Stimulated activated effector memory CD8-positive, alpha-beta T cell treated with anti-CD3 and anti-CD28 coated beads, Interleukin-12 subunit alpha, Interleukin-12 subunit beta, amount 100 ng/mL, for 72 hours (primary cell): Measurements from ENCODE around the gene BTNL3.
A peak's percentile ranks its signal among the peaks of the same experiment; 100 is the strongest.

Source experiments
- ATAC-seq: fragments of 150-1000 bp; cut with Tn5 transposase; 2 replicates; pipeline ENCODE4 v1.10.0; 2021
- DNase-seq, 2 donors: peaks; one replicate each; pipeline ENCODE4 v3.0.0; 2021 to 2022; ENCODE audit warnings: low spot score in 2 of 2
- H3K27ac Mint-ChIP-seq: one replicate; pipeline ENCODE4 v1.8.0; 2022; ENCODE audit warnings: mild to moderate bottlenecking, mixed read lengths
- H3K36me3 Mint-ChIP-seq: one replicate; pipeline ENCODE4 v1.8.0; 2022; ENCODE audit warnings: mild to moderate bottlenecking, mixed read lengths
- H3K4me1 Mint-ChIP-seq: one replicate; pipeline ENCODE4 v1.8.0; 2022; ENCODE audit warnings: mixed read lengths
- H3K4me3 Mint-ChIP-seq: one replicate; pipeline ENCODE4 v1.8.0; 2022; ENCODE audit warnings: mild to moderate bottlenecking, mixed read lengths
- H3K9me3 Mint-ChIP-seq: one replicate; pipeline ENCODE4 v1.8.0; 2022; ENCODE audit warnings: mixed read lengths

BTNL3 gene, protein sequence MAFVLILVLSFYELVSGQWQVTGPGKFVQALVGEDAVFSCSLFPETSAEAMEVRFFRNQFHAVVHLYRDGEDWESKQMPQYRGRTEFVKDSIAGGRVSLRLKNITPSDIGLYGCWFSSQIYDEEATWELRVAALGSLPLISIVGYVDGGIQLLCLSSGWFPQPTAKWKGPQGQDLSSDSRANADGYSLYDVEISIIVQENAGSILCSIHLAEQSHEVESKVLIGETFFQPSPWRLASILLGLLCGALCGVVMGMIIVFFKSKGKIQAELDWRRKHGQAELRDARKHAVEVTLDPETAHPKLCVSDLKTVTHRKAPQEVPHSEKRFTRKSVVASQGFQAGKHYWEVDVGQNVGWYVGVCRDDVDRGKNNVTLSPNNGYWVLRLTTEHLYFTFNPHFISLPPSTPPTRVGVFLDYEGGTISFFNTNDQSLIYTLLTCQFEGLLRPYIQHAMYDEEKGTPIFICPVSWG

DNA sequence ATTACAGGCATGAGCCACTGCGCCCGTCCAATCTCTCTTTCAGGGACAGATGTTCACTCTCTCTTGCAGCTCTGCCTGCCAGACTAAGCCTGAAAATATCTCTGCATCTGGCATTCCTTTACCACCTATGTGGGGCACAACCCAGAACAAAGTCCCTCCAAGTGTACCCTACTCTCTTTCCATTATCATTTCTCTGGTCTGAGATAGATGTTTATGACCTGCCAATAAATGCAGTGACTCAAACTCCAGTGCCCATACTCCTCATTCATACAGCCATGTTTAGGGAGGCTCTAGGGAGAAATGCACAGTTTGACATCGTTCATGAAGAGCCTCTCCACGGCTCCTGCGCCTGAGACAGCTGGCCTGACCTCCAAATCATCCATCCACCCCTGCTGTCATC, at the start of gene BTNL3:
TSS of gene BTNL3 (plus strand) at position 255 of the 400 bp plus-strand sequence. CDS start 183 bp downstream, outside the sequence.
- H3K4me1 Mint-ChIP-seq: no peaks in the 10 kb centered on the region
- ATAC-seq (no peak), DNase-seq (no peak)
- no peak within 1 kb of the TSS for H3K27ac Mint-ChIP-seq
- no peak within 1 kb of the TSS for H3K4me3 Mint-ChIP-seq
- no peaks in the 10 kb centered on the region for H3K9me3 Mint-ChIP-seq
- no peaks in the 10 kb centered on the region for H3K36me3 Mint-ChIP-seq

DNA sequence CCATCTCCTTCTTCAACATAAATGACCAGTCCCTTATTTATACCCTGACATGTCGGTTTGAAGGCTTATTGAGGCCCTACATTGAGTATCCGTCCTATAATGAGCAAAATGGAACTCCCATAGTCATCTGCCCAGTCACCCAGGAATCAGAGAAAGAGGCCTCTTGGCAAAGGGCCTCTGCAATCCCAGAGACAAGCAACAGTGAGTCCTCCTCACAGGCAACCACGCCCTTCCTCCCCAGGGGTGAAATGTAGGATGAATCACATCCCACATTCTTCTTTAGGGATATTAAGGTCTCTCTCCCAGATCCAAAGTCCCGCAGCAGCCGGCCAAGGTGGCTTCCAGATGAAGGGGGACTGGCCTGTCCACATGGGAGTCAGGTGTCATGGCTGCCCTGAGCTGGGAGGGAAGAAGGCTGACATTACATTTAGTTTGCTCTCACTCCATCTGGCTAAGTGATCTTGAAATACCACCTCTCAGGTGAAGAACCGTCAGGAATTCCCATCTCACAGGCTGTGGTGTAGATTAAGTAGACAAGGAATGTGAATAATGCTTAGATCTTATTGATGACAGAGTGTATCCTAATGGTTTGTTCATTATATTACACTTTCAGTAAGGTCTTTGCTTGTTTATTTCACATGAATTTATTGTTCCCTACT, 38.2 kb upstream of the BTNL3 start:
- H3K4me3 Mint-ChIP-seq: no peak overlapping the region
- no peaks in the 10 kb centered on the region for H3K36me3 Mint-ChIP-seq
- DNase-seq (no peak), ATAC-seq (no peak)
- H3K27ac Mint-ChIP-seq: no peak overlapping the region
- H3K4me1 Mint-ChIP-seq: no peaks in the 10 kb centered on the region
- H3K9me3 Mint-ChIP-seq: no peaks in the 10 kb centered on the region

DNA sequence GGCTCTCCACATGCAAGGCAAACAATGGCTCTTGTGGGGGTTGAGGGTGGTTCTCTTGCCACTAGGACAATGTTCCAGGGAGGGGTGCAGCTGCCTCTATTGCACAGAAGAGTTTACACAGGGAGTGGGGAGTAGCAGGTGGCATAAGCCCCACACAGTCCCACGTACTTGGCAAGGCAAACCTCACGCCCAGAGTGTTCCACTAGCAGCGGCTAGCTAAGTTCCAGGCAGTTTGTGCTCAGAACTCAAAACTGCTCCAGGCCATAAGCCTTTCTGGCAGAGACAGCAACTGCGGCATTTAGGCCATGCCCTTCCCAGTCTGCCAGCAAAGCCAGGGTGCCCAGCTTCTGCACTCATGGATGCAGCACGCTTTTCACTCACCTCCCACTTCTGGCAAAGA, 29.0 kb upstream of the BTNL3 start:
- Mint-ChIP-seq H3K4me3 (no peak overlapping the region), H3K27ac (no peak overlapping the region), H3K36me3 (no peaks in the 10 kb centered on the region)

DNA sequence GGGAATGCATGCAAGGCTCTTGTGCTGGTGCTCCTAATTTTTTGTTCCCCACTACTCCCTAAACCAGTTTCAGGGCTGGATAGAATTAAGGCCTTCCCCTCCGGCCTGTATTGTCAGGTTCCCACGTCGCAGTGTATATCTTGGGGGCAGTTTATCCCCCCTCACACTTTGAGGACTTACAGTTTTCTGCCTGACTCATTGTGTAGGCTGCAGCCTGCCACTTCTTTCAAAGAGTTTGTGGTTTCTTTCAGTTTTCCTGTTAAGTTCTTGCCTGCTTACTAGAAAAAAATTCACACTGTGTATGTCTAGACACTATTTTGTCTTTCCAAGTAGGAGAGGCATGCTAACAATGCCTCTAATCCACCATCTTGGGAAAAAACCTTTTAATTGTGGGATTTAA, 28.4 kb upstream of the BTNL3 start:
- Mint-ChIP-seq H3K4me3 (no peak overlapping the region), H3K27ac (no peak overlapping the region), H3K36me3 (no peaks in the 10 kb centered on the region), H3K4me1 (peaks cover 6% of the 10 kb centered on the region), H3K9me3 (peaks cover 3% of the 10 kb centered on the region)
- DNase-seq (no peak), ATAC-seq (no peak)

More for the DNA sequence above, 29.0 kb upstream of the BTNL3 start:
- H3K9me3 Mint-ChIP-seq: peaks cover 3% of the 10 kb centered on the region
- ATAC-seq (no peak), DNase-seq (no peak)
- peaks cover 6% of the 10 kb centered on the region for H3K4me1 Mint-ChIP-seq

DNA sequence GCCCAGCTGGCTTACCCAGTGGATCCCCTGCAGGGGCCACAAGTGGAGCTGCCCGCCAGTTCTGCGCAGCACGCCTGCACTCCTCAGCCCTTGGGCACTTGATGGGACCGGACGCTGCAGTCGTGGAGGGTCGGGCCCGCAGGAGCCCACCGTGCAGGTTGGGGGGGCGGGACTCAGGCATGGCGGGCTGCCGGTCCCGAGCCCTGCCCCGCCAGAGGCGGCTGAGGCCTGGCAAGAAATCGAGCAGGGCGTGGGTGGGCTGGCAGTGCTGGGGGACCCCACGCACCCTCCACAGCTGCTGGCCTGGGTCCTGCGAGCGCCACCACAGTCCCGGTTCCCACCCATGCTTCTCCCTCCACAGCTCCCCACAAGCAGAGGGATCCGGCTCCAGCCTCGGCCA, 19.2 kb upstream of the BTNL3 start:
- no peak overlapping the region for H3K4me3 Mint-ChIP-seq
- H3K9me3 Mint-ChIP-seq: no peaks in the 10 kb centered on the region
- ATAC-seq: no peak
- no peaks in the 10 kb centered on the region for H3K36me3 Mint-ChIP-seq
- no peaks in the 10 kb centered on the region for H3K4me1 Mint-ChIP-seq
- H3K27ac Mint-ChIP-seq: no peak overlapping the region
- no peak for DNase-seq

DNA sequence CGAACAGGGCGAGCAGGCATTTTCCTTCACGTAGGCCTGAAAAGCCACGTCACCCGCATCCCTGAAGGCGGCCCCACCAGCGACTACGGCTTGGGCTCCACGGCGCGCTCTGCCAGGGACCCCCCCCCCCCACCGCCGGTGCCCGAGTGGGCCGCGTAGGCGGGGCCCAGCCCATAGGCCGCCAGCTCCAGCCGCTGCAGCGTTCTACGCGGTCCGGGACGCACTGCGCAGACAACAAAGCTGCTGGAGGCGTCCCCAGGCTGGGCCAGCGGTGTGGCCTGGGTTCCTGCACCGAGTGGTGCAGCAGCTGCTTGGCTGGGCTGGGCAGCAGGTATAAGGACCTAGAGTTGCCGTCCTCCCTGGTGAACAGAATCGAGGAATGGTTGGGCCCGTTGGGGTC, 18.3 kb upstream of the BTNL3 start:
- H3K4me1 Mint-ChIP-seq: no peaks in the 10 kb centered on the region

DNA sequence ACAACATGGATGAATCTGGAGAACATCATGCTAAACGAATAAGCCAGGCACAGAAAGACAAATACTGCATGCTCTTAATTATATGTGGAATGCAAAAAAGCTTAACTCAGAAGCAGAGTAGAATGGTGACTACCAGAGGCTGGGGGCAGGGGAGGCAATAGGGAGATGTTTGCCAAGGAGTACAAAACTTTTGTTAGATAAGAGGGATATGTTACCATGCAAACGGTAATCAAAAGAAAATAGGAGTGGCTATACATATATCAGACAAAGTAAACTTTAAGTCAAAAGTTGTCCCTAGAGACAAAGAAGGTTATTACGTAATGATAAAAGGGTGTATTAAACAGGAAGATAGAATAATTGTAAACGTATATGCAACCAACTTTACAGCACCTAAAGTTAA, 17.8 kb upstream of the BTNL3 start:
- Mint-ChIP-seq H3K4me3 (no peak overlapping the region), H3K4me1 (no peaks in the 10 kb centered on the region), H3K27ac (no peak overlapping the region), H3K36me3 (no peaks in the 10 kb centered on the region), H3K9me3 (no peaks in the 10 kb centered on the region)
- ATAC-seq: no peak
- no peak for DNase-seq

More for the DNA sequence above, 18.3 kb upstream of the BTNL3 start:
- Mint-ChIP-seq H3K36me3 (no peaks in the 10 kb centered on the region), H3K9me3 (no peaks in the 10 kb centered on the region), H3K27ac (no peak overlapping the region), H3K4me3 (no peak overlapping the region)
- DNase-seq (no peak), ATAC-seq (no peak)

DNA sequence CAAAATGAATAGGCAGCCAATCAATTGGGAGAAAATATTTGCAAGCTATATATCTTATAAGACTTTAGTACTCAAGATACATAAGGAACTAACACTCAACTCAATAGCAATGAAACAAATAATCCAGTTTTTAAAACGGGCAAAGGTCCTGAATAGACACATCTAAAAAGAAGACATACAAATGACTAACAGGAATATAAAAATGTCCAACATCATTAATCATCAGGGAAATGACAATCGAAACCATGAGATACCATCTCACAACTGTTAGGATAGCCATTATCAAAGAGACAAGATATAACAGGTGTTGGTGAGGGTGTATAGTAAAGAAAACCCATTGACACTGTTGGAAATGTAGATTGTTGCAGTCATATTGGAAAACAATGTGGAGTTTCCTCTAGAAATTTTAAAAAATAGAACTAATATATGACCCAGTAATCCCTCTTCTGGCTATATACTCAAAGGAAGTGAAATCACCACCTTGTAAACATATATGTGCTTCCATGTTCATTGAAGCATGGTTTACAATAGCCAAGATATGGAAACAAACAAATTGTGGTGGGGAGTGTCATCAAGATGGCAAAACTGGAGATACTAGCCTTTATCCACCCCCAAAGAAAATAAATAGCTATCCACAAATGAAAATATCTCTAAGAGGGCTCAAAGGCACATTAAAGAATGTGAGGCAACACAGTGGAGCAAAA, 13.9 kb upstream of the BTNL3 start:
- H3K4me3 Mint-ChIP-seq: no peak overlapping the region
- no peak for DNase-seq
- no peak overlapping the region for H3K27ac Mint-ChIP-seq
- no peaks in the 10 kb centered on the region for H3K9me3 Mint-ChIP-seq
- no peaks in the 10 kb centered on the region for H3K36me3 Mint-ChIP-seq
- H3K4me1 Mint-ChIP-seq: no peaks in the 10 kb centered on the region
- no peak for ATAC-seq

DNA sequence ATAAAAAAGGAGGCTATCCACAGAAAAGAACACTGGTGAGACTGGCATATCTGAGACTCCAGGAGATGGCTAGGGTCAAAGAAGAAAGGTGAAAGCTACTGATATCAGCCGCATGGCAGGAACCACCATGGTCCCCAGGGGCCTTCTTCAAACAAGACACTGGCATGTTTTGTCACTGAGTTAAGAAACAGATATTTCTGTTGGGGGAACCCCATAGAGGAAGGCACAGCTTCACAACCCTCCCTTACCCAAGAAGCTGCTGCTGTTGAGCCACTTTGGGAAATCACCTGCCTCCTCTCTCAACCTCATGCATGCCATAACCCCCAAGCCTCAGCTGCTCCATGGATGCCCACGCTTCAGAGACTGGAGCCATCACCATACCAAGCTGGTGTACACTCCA, 13.3 kb upstream of the BTNL3 start:
- H3K27ac Mint-ChIP-seq: no peak overlapping the region

DNA sequence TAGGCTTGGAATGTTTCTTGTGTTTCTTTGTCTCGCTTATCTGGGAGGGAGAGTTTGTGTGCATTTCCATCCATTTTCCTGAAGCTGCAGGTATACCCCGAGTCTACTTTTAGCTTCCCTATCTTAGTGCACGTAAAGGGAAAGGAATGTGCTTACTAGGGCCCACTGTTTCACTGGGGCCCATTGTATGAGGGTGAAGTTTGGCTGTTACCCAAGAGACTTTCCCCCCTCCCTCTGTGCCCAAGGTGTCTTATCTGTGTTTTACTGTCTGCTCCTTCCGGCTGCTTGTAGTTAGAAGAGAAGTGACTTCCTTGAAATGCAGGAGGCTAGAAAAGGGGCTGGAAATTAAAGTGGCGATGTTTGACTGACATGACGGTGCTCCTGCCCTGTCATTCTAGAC, 12.1 kb upstream of the BTNL3 start:
- no peak for DNase-seq
- no peaks in the 10 kb centered on the region for H3K36me3 Mint-ChIP-seq
- H3K4me3 Mint-ChIP-seq: no peak overlapping the region
- H3K27ac Mint-ChIP-seq: no peak overlapping the region
- H3K4me1 Mint-ChIP-seq: no peaks in the 10 kb centered on the region
- no peak for ATAC-seq
- H3K9me3 Mint-ChIP-seq: no peaks in the 10 kb centered on the region

More for the DNA sequence above, 13.3 kb upstream of the BTNL3 start:
- no peak for DNase-seq
- no peaks in the 10 kb centered on the region for H3K36me3 Mint-ChIP-seq
- peak; percentile 66 for ATAC-seq
- no peak overlapping the region for H3K4me3 Mint-ChIP-seq
- no peaks in the 10 kb centered on the region for H3K4me1 Mint-ChIP-seq
- no peaks in the 10 kb centered on the region for H3K9me3 Mint-ChIP-seq

DNA sequence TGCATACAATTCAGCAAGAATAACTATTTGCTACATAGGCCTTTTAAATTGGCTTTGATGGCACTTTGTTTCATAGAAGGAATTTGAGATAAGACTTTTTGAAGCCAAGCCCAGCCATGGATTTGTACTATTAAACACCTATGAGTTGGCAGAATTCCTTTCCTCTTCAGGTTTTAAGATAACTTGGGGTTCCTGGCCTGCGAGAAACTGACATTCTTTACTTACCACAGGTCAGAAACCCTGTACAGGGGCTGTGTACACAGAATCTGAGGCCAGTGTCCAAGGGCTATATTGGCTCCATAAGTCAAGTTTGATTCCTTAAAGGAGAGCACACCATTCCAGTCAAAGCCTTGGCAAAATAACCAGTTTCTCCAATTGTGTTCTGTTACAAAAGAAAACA, 10.8 kb upstream of the BTNL3 start:
- ATAC-seq (no peak), DNase-seq (no peak)
- no peaks in the 10 kb centered on the region for H3K4me1 Mint-ChIP-seq
- H3K9me3 Mint-ChIP-seq: no peaks in the 10 kb centered on the region
- H3K36me3 Mint-ChIP-seq: no peaks in the 10 kb centered on the region
- H3K27ac Mint-ChIP-seq: no peak overlapping the region
- H3K4me3 Mint-ChIP-seq: no peak overlapping the region

DNA sequence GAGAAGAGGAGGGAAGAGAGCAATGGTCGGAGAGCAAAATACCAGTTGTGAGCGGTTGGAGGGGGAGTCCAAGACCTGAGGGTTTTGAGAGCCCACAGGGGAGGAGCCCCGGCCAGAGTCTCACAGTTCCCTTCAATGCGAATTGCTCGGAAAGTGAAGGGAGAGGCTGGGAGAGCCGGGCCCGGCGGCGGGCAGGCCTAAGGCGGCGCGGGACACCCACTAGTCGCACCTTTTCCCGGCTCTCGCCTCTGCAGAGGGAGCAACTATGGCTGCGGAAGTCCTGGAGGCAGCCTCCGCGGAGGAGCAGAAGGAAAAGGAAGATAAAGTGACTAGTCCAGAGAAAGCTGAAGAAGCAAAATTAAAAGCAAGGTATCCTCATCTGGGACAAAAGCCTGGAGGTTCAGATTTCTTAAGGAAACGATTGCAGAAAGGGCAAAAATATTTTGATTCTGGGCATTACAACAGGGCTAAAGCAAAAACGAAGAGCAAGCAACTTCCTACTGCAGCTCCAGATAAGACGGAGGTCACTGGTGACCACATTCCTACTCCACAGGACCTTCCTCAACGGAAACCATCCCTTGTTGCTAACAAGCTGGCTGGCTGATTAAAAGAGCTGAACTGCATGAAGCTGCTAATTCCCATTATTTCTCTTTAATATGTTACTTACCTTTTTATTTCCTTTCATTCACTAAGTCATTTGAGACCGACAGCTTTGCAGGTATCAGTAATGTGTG, 6.5 kb upstream of the BTNL3 start:
- H3K9me3 Mint-ChIP-seq: no peaks in the 10 kb centered on the region
- H3K27ac Mint-ChIP-seq: no peak overlapping the region
- H3K4me3 Mint-ChIP-seq: no peak overlapping the region
- H3K4me1 Mint-ChIP-seq: no peaks in the 10 kb centered on the region
- ATAC-seq (no peak), DNase-seq (no peak)
- H3K36me3 Mint-ChIP-seq: no peaks in the 10 kb centered on the region

DNA sequence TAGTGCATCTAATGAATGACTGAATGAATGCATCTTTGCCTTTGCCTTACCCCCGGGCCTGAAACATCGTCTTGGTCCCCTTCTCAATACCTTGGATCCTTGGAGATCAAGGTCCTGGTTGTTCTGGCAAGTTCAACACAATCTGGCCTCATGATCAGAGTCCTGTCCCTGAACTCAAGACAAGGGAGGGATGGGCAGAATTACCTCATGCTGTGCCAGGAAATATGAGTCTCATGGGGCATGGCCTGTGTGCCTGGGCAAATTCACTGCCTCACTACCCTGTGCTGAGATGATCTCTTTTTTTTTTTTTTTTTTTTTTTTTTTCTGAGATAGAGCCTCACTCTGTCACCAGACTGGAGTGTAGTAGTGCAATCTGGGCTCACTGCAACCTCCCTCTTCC, 630 bp upstream of the BTNL3 start:
- ATAC-seq (no peak), DNase-seq (no peak)
- no peak overlapping the region for H3K4me3 Mint-ChIP-seq
- no peaks in the 10 kb centered on the region for H3K4me1 Mint-ChIP-seq
- no peak overlapping the region for H3K27ac Mint-ChIP-seq
- no peaks in the 10 kb centered on the region for H3K9me3 Mint-ChIP-seq
- no peaks in the 10 kb centered on the region for H3K36me3 Mint-ChIP-seq

DNA sequence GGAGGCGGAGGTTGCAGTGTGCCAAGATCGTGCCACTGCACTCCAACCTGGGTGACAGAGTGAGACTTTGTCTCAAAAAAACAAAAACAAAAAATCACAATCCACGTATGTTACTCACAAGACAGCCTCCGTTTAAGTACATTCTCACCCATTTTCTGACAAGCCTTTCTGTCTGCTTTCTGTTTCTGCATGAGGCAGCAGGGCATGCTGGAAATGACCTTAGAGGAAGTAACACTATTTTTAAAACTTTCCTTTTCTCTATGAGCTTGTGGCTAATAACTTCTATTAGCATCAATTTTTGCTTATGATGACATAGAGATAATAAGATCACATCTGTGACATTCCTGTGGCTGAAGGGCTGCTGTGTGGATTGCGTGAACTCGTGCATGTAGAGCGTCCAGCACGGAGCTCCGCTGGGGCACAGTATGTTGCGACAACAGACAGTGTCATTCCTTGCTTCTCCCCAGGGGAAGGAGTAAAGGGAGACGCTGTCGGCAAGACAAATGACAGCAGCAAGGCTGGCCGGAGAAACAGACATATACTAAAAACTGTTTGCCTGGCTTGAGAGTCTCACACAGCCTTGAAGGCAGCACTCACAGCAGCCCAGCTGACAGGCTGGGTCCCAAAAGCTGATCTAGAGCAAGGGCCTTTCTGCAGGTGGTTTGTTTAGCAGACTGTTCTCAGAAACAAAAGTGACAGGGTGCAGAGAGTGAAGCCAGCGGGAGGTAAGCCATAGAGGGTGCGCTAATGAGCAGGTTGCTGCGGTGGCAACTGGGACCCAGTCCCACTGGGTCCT, 1.6 kb downstream of the BTNL3 start:
- DNase-seq (no peak), ATAC-seq (no peak)
- no peaks in the 10 kb centered on the region for H3K9me3 Mint-ChIP-seq
- no peak overlapping the region for H3K27ac Mint-ChIP-seq
- no peaks in the 10 kb centered on the region for H3K36me3 Mint-ChIP-seq
- no peaks in the 10 kb centered on the region for H3K4me1 Mint-ChIP-seq
- no peak overlapping the region for H3K4me3 Mint-ChIP-seq
